ENCODE data around the gene MLN.
A peak's percentile ranks its signal among the peaks of the same experiment; 100 is the strongest.

Gene MLN

DNA sequence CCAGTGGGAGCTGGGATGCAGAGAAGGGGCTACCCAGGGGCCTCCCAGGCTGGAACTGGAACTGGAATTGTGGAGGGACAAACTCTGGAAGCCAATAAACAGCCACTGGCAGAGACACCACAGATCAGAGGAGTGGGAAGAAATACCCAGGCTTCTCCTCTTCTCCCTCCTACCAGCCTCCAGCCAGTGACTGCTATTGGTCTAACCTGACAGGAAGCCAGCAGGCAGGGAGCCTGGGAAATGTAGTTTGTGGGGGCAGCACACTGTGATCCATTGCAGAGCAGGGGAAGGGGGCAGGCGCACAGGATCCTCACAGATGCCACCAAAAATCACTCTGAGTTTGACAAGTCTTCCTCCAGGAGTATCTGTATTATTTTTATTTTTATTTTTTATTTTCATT is 12.1 kb upstream of the MLN start:
- H3K36me3 ChIP-seq (replicated peaks; ENCODE audit: low read depth, low read length) = no peaks in the 10 kb centered on the region
- H3K27ac ChIP-seq (ENCODE audit: low read length) = no peak overlapping the region
- TF ChIP-seq, protein P1, sequence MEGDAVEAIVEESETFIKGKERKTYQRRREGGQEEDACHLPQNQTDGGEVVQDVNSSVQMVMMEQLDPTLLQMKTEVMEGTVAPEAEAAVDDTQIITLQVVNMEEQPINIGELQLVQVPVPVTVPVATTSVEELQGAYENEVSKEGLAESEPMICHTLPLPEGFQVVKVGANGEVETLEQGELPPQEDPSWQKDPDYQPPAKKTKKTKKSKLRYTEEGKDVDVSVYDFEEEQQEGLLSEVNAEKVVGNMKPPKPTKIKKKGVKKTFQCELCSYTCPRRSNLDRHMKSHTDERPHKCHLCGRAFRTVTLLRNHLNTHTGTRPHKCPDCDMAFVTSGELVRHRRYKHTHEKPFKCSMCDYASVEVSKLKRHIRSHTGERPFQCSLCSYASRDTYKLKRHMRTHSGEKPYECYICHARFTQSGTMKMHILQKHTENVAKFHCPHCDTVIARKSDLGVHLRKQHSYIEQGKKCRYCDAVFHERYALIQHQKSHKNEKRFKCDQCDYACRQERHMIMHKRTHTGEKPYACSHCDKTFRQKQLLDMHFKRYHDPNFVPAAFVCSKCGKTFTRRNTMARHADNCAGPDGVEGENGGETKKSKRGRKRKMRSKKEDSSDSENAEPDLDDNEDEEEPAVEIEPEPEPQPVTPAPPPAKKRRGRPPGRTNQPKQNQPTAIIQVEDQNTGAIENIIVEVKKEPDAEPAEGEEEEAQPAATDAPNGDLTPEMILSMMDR (IDR thresholded peaks at IDR 0.05; ENCODE audit: low read depth, low read length) = no peak
- TF ChIP-seq EZH2phosphoT487 (IDR thresholded peaks at IDR 0.05; ENCODE audit: low read depth) = no peak
- H3K4me2 ChIP-seq (ENCODE audit: low read length) = no peak overlapping the region
- peak overlapping the region; percentile 7; the same call in 1 of the 2 replicates for H3K4me3 ChIP-seq (ENCODE audit: low read length)
- H3K79me2 ChIP-seq (ENCODE audit: low read length) = no peaks in the 10 kb centered on the region
- H3K9ac ChIP-seq (ENCODE audit: low read length) = no peak overlapping the region
- H3K27me3 ChIP-seq (ENCODE audit: low read depth, low read length) = no peaks in the 10 kb centered on the region
- H2AFZ ChIP-seq (ENCODE audit: low read depth, low read length) = no peak overlapping the region
- H4K20me1 ChIP-seq (ENCODE audit: insufficient read depth, low read length) = no peaks in the 10 kb centered on the region
- H3K4me1 ChIP-seq (ENCODE audit: low read length) = no peaks in the 10 kb centered on the region
- no peaks in the 10 kb centered on the region for H3K9me3 ChIP-seq (ENCODE audit: insufficient read depth, low read length)

DNA sequence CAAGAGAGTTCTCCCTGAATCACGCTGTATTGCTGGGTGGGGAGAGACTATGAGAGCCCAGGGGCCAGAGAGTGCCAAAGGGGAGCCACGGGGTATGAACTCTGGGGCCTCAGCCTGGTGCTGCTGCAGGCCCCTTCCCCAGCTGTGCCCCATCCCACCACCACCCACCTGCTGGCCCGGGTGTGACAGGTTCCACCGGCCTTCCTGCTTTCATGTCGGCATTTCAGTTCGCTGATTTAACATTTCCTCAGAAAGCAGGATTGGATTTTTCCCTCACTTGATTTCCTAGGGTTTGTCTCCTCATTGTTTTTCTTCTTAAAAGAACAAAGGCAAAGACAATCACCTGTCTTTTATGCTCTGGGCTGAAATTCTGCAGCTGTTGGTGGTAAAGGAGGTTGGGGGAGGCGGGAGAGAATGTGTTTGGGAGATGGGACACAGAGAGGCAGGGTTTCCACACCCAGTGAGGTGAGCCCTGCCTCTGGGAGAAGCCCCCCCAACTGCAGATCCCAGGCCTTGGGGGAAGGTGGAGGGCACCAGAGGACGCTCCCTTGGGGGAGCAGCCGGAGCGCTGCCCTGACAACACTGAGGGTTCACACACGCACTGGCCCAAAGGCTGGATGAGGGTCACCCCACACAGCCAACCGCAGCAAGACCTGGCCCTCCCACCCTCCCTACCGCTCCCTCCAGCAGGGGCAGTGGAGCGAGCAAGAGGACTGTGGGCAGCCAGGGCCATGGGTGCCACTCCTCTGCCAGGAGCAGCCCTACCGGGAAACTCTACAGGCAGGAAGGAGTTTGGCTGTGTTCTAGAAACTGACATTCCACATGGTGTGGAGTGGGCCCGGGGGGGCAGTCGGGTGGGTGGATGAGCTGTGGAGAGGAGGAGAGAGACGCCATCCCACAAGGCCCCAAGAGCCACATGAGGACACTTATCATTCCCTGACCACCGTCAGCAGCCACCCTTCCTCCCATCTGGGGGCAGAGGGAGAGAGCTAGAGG is 10.5 kb upstream of the MLN start:
- no peak for TF ChIP-seq EZH2phosphoT487 (IDR thresholded peaks at IDR 0.05; ENCODE audit: low read depth)
- TF ChIP-seq, protein P1 (IDR thresholded peaks at IDR 0.05; ENCODE audit: low read depth, low read length) = no peak

DNA sequence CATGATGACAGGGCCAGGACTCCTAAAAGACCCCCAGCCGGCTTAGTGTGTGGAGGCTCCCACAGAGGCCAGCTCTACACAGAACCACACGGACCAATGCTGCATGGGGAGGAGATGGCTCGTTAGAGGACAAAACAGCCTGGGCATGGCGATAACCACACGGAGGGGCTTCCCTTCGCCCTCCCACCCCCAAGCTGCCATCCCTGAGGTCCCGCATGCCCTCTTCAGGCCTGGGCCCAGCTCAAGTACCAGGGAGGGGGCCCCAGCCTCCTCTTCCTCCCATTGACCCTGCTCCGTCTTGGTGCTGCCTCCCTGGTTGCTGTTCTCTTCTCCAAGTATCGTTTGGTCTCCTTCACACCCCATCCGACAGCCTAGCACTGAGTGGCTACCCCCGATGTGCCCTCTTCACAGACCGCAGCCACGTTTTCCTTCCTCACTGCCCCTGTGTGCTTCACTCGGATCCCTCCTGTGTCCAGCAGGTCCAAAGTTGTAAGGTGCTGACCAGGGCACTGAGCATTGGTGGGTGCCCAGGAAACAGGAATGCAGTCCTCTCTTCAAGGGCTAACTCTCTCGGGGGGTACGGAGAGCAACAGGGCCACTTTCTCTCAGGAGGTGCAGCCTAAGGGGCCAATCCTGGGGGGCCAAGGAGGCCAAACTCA is 9.6 kb upstream of the MLN start:
- no peak for TF ChIP-seq EZH2phosphoT487 (IDR thresholded peaks at IDR 0.05; ENCODE audit: low read depth)
- TF ChIP-seq, protein P1 (IDR thresholded peaks at IDR 0.05; ENCODE audit: low read depth, low read length) = no peak
- Histone ChIP-seq H3K9ac (ENCODE audit: low read length) (no peak overlapping the region), H3K27me3 (ENCODE audit: low read depth, low read length) (no peaks in the 10 kb centered on the region), H3K27ac (ENCODE audit: low read length) (no peak overlapping the region), H3K4me1 (ENCODE audit: low read length) (no peaks in the 10 kb centered on the region), H4K20me1 (ENCODE audit: insufficient read depth, low read length) (no peaks in the 10 kb centered on the region), H3K79me2 (ENCODE audit: low read length) (no peaks in the 10 kb centered on the region), H3K4me3 (ENCODE audit: low read length) (no peak overlapping the region), H3K9me3 (ENCODE audit: insufficient read depth, low read length) (no peaks in the 10 kb centered on the region), H3K4me2 (ENCODE audit: low read length) (no peak overlapping the region), H2AFZ (ENCODE audit: low read depth, low read length) (no peak overlapping the region), H3K36me3 (replicated peaks; ENCODE audit: low read depth, low read length) (no peaks in the 10 kb centered on the region)

More for the DNA sequence above, 10.5 kb upstream of the MLN start:
- Histone ChIP-seq H3K27me3 (ENCODE audit: low read depth, low read length) (no peaks in the 10 kb centered on the region), H2AFZ (ENCODE audit: low read depth, low read length) (no peak overlapping the region), H4K20me1 (ENCODE audit: insufficient read depth, low read length) (no peaks in the 10 kb centered on the region), H3K4me3 (ENCODE audit: low read length) (no peak overlapping the region), H3K79me2 (ENCODE audit: low read length) (no peaks in the 10 kb centered on the region), H3K9ac (ENCODE audit: low read length) (no peak overlapping the region), H3K9me3 (ENCODE audit: insufficient read depth, low read length) (no peaks in the 10 kb centered on the region), H3K4me2 (ENCODE audit: low read length) (no peak overlapping the region), H3K36me3 (replicated peaks; ENCODE audit: low read depth, low read length) (no peaks in the 10 kb centered on the region), H3K27ac (ENCODE audit: low read length) (no peak overlapping the region), H3K4me1 (ENCODE audit: low read length) (no peaks in the 10 kb centered on the region)

DNA sequence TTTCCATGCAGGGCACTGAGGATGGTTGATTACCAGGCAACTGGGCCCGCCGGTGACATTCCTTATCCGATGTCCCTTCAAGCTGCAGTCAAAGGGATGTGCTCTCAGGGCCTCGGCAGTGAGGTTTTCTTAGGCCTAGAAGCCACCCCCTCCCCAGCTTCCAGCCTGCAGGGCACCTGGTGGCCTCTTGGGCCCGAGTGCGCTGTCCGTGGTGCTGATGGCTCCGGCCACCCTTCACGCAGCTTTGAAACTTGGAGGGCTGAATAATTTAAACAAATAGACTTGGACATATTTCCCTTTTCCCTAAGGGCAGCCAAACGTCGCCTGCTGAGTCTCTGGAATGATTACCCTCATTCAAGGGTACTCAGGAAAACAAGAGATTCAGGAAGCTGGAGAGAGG is 8.9 kb upstream of the MLN start:
- H3K4me1 ChIP-seq (ENCODE audit: low read length) = no peaks in the 10 kb centered on the region
- H2AFZ ChIP-seq (ENCODE audit: low read depth, low read length) = no peak overlapping the region
- no peak overlapping the region for H3K4me3 ChIP-seq (ENCODE audit: low read length)
- no peak for TF ChIP-seq EZH2phosphoT487 (IDR thresholded peaks at IDR 0.05; ENCODE audit: low read depth)
- TF ChIP-seq, protein P1 (IDR thresholded peaks at IDR 0.05; ENCODE audit: low read depth, low read length) = no peak
- H3K36me3 ChIP-seq (replicated peaks; ENCODE audit: low read depth, low read length) = no peaks in the 10 kb centered on the region
- no peaks in the 10 kb centered on the region for H3K9me3 ChIP-seq (ENCODE audit: insufficient read depth, low read length)
- H3K4me2 ChIP-seq (ENCODE audit: low read length) = no peak overlapping the region
- no peaks in the 10 kb centered on the region for H3K27me3 ChIP-seq (ENCODE audit: low read depth, low read length)
- H3K27ac ChIP-seq (ENCODE audit: low read length) = no peak overlapping the region
- H3K9ac ChIP-seq (ENCODE audit: low read length) = no peak overlapping the region
- H3K79me2 ChIP-seq (ENCODE audit: low read length) = no peaks in the 10 kb centered on the region
- H4K20me1 ChIP-seq (ENCODE audit: insufficient read depth, low read length) = no peaks in the 10 kb centered on the region
